GM18870 (cell line): Measurements from ENCODE around the gene FAM120A.
"Not testable (repeated sequence)": the region's sequence is repeated elsewhere in the genome, so short reads cannot be mapped to it uniquely, and the experiment has no call there.

Experiments
- ATAC-seq: cut with Tn5 transposase; IDR thresholded peaks from one replicate; pipeline ENCODE4 v1.9.1; 2021; ENCODE audit warnings: moderate library complexity; ENCODE audit not compliant: unreplicated experiment

FAM120A gene

GRCh38 chr9:93508207-93508606 lies 56.7 kb downstream of the FAM120A start:
- no peak for ATAC-seq

GRCh38 chr9:93509084-93509483 lies 57.6 kb downstream of the FAM120A start:
- ATAC-seq = no peak

- ATAC-seq = no peak
Observed at GRCh38 chr9:93510041-93510440, 58.6 kb downstream of the FAM120A start.

GRCh38 chr9:93511228-93511627 lies 59.7 kb downstream of the FAM120A start:
- ATAC-seq = not testable (repeated sequence)

GRCh38 chr9:93512170-93512812 lies 60.8 kb downstream of the FAM120A start:
- not testable (repeated sequence) for ATAC-seq

GRCh38 chr9:93513606-93514005 lies 62.1 kb downstream of the FAM120A start:
- no peak for ATAC-seq

- no peak for ATAC-seq
Observed at GRCh38 chr9:93517331-93517730, 65.8 kb downstream of the FAM120A start.

- no peak for ATAC-seq
Observed at GRCh38 chr9:93520523-93520922, 69.0 kb downstream of the FAM120A start.

GRCh38 chr9:93522736-93523135 lies 71.3 kb downstream of the FAM120A start:
- ATAC-seq = no peak

- ATAC-seq = no peak
Observed at GRCh38 chr9:93523518-93524144, 72.1 kb downstream of the FAM120A start.

GRCh38 chr9:93525476-93525875 lies 74.0 kb downstream of the FAM120A start:
- no peak for ATAC-seq

- no peak for ATAC-seq
Observed at GRCh38 chr9:93531374-93531773, 79.9 kb downstream of the FAM120A start.

- ATAC-seq = no peak
Observed at GRCh38 chr9:93532141-93532540, 80.7 kb downstream of the FAM120A start.

GRCh38 chr9:93533863-93534262 lies 82.4 kb downstream of the FAM120A start:
- ATAC-seq = no peak

- ATAC-seq = no peak
Observed at GRCh38 chr9:93536167-93536566, 84.7 kb downstream of the FAM120A start.

GRCh38 chr9:93536874-93537273 lies 85.4 kb downstream of the FAM120A start:
- ATAC-seq = no peak

- no peak for ATAC-seq
Observed at GRCh38 chr9:93540305-93540704, 88.8 kb downstream of the FAM120A start.

- no peak for ATAC-seq
Observed at GRCh38 chr9:93541005-93541404, 89.5 kb downstream of the FAM120A start.

- ATAC-seq = no peak
Observed at GRCh38 chr9:93541581-93542349, 90.3 kb downstream of the FAM120A start.

- ATAC-seq = no peak
Observed at GRCh38 chr9:93543117-93543516, 91.6 kb downstream of the FAM120A start.

- no peak for ATAC-seq
Observed at GRCh38 chr9:93546356-93546755, 94.9 kb downstream of the FAM120A start.

- ATAC-seq = no peak
Observed at GRCh38 chr9:93549611-93550010, 98.1 kb downstream of the FAM120A start.
